Left ventricle myocardium inferior (tissue), 1 donor: ENCODE results near the gene PARVB. TPM values are rescaled to one million over a fixed set of nuclear protein-coding genes. Genes with fewer than 3 reads are reported as not detected.

Source experiments
- DNase-seq: peaks from one replicate; pipeline ENCODE4 v3.0.0-alpha.2; 2020
- H3K27ac ChIP-seq: fragments of 200-600 bp; replicated peaks from 2 replicates; pipeline ENCODE4 v1.8.0; 2021
- H3K27me3 ChIP-seq: fragments of 200-600 bp; 2 replicates; pipeline ENCODE4 v1.8.0; 2021; ENCODE audit warnings: low read depth
- H3K36me3 ChIP-seq: fragments of 200-600 bp; 2 replicates; pipeline ENCODE4 v1.8.0; 2021
- H3K4me1 ChIP-seq: fragments of 200-600 bp; 2 replicates; pipeline ENCODE4 v1.8.0; 2021
- H3K4me3 ChIP-seq: fragments of 200-600 bp; 2 replicates; pipeline ENCODE4 v1.8.0; 2021; ENCODE audit warnings: mild to moderate bottlenecking, moderate library complexity
- H3K9me3 ChIP-seq: fragments of 200-600 bp; replicated peaks from 2 replicates; pipeline ENCODE4 v1.8.0; 2021
- CTCF ChIP-seq: fragments of 200-600 bp; IDR thresholded peaks from 2 replicates; pipeline ENCODE4 v1.8.0; 2021; ENCODE audit warnings: antibody characterized with exemption, mild to moderate bottlenecking, borderline replicate concordance
- intact Hi-C: fragments of 100-400 bp; cut with micrococcal nuclease; formaldehyde crosslinking; loops from one replicate; pipeline ENCODE4 v1.11.0; 2022
- total RNA-seq: library from RNA; stranded (reverse); fragmentation: NEBNext Ultra II Directional; extraction: Animal tissue kit (Norgen Biotek cat#: 25700); gene quantifications from one replicate; pipeline ENCODE4 v1.2.1, GENCODE V29; 2021
- donor health status: DM: no; HTN: yes; CAD: no; lungs with severe emphysema.

Gene PARVB
- total RNA-seq, 1 donor from 2014 or later: 155 TPM

DNA sequence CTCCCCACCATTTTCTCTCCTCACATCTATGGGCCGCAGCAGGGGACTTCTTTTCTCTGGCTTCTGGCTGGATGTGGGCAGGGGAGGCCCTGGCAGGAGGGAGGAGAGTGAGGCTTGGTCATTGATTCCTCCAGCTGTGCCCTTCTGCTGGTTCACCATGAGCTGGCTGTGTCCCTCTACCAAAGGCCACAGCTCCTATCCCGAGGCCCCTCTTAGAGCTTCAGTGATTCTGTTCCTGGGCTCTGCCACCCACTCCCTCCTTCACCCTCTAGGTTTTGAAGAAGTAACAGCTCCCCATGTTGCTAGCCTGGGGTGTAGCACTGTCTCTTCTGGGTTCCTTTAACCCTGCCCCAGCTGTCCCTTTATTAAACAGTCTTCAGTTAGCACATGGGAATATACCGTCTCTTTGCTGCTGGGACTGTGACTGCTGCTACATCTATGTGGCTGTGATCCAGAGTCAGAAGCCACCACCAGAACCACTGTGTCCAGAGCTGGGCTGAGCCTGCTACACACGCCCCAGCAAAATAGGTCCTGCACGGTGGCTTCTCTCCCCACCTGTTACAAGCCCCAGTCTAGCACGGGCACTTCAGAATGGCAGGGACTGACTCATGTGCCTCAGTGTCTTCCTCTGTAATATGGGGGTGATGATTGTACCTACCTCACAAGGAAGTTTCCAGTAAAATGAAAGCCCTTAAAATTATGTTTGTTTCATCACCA is 156.0 kb downstream of the PARVB start:
- peaks cover 52% of the 10 kb centered on the region for H3K27me3 ChIP-seq

GRCh38 chr22:44180706-44181032 is 156.6 kb downstream of the PARVB start, which contains the start of gene PARVG:
Gene PARVG (plus strand): TSS chr22:44180925. CDS start chr22:44183330, 2,405 bp downstream.
- DNase-seq: no peak
- H3K27me3 ChIP-seq: peaks cover 57% of the 10 kb centered on the region
- no peaks in the 10 kb centered on the region for H3K36me3 ChIP-seq
- H3K4me3 ChIP-seq: peak within 1 kb of the TSS; percentile 48
- no peaks in the 10 kb centered on the region for H3K4me1 ChIP-seq
- peak within 1 kb of the TSS; percentile 44 for H3K27ac ChIP-seq
- H3K9me3 ChIP-seq: no peaks in the 10 kb centered on the region
- TF ChIP-seq CTCF: no peak
- intact Hi-C loops: no loop called here

More for the DNA sequence above, 156.0 kb downstream of the PARVB start:
- Histone ChIP-seq H3K27ac (no peak overlapping the region), H3K36me3 (no peaks in the 10 kb centered on the region), H3K4me3 (no peak overlapping the region), H3K4me1 (no peaks in the 10 kb centered on the region), H3K9me3 (no peaks in the 10 kb centered on the region)
- intact Hi-C loops: no loop called here
- DNase-seq: no peak
- no peak for TF ChIP-seq CTCF

DNA sequence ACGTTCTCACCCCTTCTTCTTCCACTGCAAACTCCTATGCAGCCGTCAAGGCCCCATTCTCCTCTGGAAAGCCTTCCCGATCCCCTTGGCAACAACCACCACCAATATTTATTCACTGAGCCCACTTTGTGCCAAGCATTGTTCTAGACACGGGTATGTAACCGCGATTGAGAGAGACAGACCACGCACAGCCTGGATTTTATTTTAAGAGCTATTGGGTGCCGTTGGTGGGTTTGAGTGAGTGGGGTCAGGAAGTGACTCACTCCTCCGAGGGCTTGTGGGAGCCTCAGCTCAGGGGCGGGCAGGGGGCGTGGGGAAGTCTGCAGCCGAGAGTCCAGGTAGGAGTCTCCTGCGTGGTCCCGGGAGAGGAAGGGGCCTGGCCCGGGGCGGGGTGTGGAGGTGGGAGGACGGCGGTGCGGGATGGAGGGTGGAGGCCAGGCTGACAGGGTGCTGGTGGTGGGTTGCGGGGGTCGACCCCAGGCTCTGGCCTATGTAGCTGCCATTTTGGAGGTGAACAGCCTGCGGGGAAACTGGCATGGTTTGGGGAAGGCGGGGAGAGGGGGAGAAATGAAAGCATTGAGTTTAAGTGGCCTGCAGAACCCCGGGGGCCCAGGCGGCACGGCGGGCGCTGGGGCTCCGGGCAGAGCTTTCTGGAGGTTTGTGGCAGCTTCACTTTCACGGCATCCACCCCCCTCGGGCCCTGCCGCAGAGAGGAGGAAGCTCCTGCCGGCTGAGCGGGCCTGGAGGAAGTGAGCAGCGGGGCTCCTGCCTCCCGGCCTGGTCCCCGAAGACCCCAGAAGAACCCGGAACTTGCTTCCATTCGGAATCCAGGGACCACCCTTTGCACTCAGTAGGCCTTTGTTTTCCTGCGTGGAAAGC is 157.2 kb downstream of the PARVB start:
- peak; percentile 47 for DNase-seq

DNA sequence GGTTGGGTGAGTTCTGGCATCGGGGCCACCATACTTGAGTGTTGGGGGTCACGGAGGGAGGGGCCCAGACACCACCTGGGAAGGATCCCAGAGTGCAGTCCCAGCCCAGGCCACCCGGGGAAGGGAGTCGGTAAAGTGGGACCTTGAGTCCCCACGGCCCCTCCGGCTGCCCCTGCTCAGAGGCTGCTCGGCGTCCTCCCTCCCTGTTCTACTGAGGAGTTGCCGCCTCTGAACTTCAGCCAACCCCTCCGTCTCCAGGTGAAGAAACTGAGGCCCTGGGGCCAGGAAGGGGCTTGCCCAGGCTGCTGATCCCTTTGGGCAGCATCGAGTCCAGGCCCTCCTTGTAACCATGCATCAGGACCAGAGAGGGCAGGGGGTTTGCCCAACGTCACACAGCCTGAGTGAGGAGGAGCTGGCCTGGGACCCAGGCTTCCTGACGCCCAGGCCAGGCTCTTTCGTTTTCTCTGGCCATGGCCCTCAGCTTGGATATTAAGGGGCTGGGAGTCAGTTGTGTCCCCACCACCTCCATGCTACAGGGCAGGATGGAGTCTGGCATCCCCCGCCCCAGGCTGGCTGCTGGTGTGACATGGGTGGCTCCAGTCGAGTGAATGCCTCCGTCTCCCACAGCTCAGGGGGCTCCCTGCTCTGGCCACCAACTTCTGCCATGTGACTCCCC is 157.9 kb downstream of the PARVB start:
- peak overlapping the region; percentile 44 for H3K27ac ChIP-seq
- intact Hi-C loops: no loop called here

More for the DNA sequence above, 157.2 kb downstream of the PARVB start:
- peak overlapping the region; percentile 48 for H3K4me3 ChIP-seq
- H3K27ac ChIP-seq: peak overlapping the region; percentile 44
- H3K9me3 ChIP-seq: no peaks in the 10 kb centered on the region
- intact Hi-C loops: no loop called here
- H3K27me3 ChIP-seq: peaks cover 63% of the 10 kb centered on the region
- TF ChIP-seq CTCF: no peak
- no peaks in the 10 kb centered on the region for H3K4me1 ChIP-seq
- H3K36me3 ChIP-seq: no peaks in the 10 kb centered on the region

More for the DNA sequence above, 157.9 kb downstream of the PARVB start:
- no peak for TF ChIP-seq CTCF
- no peaks in the 10 kb centered on the region for H3K4me1 ChIP-seq
- H3K27me3 ChIP-seq: peaks cover 68% of the 10 kb centered on the region
- no peaks in the 10 kb centered on the region for H3K9me3 ChIP-seq
- H3K36me3 ChIP-seq: no peaks in the 10 kb centered on the region
- peak overlapping the region; percentile 48 for H3K4me3 ChIP-seq
- no peak for DNase-seq
